GM18868 (cell line): ENCODE data around the gene GCA.

Experiments
- ATAC-seq: cut with Tn5 transposase; IDR thresholded peaks from one replicate; pipeline ENCODE4 v1.9.1; 2021; ENCODE audit warnings: mild to moderate bottlenecking, moderate library complexity; ENCODE audit not compliant: unreplicated experiment

Gene GCA

GRCh38 chr2:162343824-162344616, at the start of gene GCA:
Gene GCA, plus strand, starts transcription at chr2:162344132. Its CDS starts 117 bp downstream, at chr2:162344249.
- peak; percentile 97 for ATAC-seq

GRCh38 chr2:162295009-162295408, 48.9 kb upstream of the GCA start:
- no peak for ATAC-seq

- peak; percentile 68 for ATAC-seq
These were observed 45.9 kb upstream of the GCA start for GRCh38 chr2:162297925-162298552.

GRCh38 chr2:162298669-162299335, 45.1 kb upstream of the GCA start:
- no peak for ATAC-seq

GRCh38 chr2:162300266-162300665, 43.7 kb upstream of the GCA start:
- ATAC-seq, result no peak

GRCh38 chr2:162301151-162301804, 42.7 kb upstream of the GCA start:
- ATAC-seq, result peak; percentile 81

- no peak for ATAC-seq
These were observed 42.1 kb upstream of the GCA start for GRCh38 chr2:162301877-162302276.

GRCh38 chr2:162305901-162306300, 38.0 kb upstream of the GCA start:
- no peak for ATAC-seq

- ATAC-seq, result peak; percentile 54
These were observed 35.0 kb upstream of the GCA start for GRCh38 chr2:162308747-162309503.

- no peak for ATAC-seq
These were observed 31.1 kb upstream of the GCA start for GRCh38 chr2:162312853-162313252.

- ATAC-seq, result no peak
These were observed 28.0 kb upstream of the GCA start for GRCh38 chr2:162315938-162316337.

GRCh38 chr2:162316590-162316989, 27.3 kb upstream of the GCA start:
- no peak for ATAC-seq

- ATAC-seq, result no peak
These were observed 26.7 kb upstream of the GCA start for GRCh38 chr2:162317058-162317742.

- ATAC-seq, result peak; percentile 0
These were observed 26.0 kb upstream of the GCA start for GRCh38 chr2:162317861-162318327.

- ATAC-seq, result peak; percentile 87
These were observed 25.4 kb upstream of the GCA start, which contains the start of gene IFIH1 for GRCh38 chr2:162318328-162319180. Gene IFIH1, minus strand, starts transcription at chr2:162318684. Its CDS starts 377 bp downstream, at chr2:162318307.

GRCh38 chr2:162320864-162321517, 22.9 kb upstream of the GCA start:
- ATAC-seq, result no peak

- no peak for ATAC-seq
These were observed 19.0 kb upstream of the GCA start for GRCh38 chr2:162324953-162325352.

GRCh38 chr2:162327134-162327769, 16.7 kb upstream of the GCA start:
- ATAC-seq, result no peak
